Skeletal muscle cell (primary cell): ENCODE data around the gene ATP8B1.
A peak's percentile ranks its signal among the peaks of the same experiment; 100 is the strongest.
"Not testable (repeated sequence)": the region's sequence is repeated elsewhere in the genome, so short reads cannot be mapped to it uniquely, and the experiment has no call there.

ENCODE experiments used
- DNase-seq: peaks from one replicate; pipeline ENCODE4 v3.0.0-alpha.2; 2010; ENCODE audit warnings: low read depth
- H3K4me3 ChIP-seq: 2 replicates; pipeline ENCODE4 v1.5.1; 2011; ENCODE audit warnings: low read depth, mild to moderate bottlenecking, control low read depth, low read length, moderate library complexity

Gene ATP8B1

DNA sequence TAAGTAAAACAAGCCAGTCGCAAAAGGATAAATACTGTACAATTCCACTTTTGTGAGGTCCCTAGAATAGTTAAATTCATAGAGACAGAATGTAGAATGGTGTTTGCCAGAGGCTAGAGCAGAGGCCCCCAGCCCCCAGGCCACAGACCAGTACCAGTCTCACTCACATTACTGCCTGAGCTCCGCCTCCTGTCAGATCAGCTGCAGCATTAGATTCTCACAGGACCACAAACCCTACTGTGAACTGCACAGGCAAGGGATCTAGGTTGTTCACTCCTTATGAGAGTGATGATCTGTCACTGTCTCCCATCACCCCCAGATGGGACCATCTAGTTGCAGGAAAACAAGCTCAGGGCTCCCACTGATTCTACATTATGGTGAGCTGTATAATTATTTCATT lies 17.5 kb upstream of the ATP8B1 start:
- H3K4me3 ChIP-seq, DNase-seq: not testable (repeated sequence)

DNA sequence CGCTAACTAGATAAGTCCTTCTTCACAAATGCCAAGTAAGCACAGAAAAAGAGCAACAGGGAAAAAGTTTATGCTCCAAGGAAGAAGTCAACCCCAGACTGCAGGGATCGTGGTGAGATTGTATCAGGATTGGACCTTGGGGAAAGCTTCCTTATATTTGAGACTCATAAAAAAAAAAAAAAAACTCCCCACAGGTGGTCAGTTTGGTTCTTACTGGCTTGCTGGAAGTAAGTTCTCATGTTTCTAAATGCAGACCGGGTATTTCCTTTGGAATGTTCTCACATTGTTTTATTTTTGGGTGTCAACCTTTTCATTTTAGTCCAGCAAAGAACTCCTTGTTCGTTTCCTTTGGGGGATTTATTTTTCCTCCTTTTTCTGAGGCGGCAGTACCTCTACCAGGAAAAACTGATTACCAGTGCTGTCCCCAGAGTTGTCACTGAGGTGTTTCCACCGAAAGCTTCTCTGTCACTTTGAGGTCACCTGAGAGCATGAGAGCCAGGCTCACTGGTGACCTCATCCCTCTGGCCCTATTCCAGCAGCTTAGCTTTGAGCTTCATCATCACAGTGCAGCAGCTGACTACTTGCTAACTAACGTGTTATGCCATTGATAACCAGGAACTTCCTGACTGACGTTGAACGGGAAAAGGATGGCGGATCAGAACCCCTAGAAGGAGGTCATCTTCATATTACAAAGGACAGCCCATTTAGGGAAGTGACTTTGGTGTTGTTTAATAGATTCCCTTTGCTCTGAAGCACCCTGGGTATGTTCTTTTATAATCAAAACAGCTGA lies 16.8 kb upstream of the ATP8B1 start:
- DNase-seq, result peak; percentile 55
- H3K4me3 ChIP-seq, result no peak overlapping the region

DNA sequence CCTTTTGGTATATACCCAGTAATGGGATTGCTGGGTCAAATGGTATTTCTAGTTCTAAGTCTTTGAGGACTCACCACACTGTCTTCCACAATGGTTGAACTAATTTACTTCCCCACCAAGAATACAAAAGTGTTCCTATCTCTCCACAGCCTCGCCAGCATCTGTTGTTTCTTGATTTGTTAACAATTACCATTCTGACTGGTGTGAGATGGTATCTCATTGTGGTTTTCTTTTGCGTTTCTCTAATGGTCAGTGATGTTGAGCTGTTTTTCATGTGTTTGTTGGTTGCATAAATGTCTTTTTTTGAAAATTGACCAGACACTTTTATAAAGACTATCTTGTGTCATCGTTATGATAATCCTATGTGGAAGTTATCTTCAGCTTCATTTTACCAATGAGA lies 16.0 kb upstream of the ATP8B1 start:
- H3K4me3 ChIP-seq, result no peak overlapping the region
- DNase-seq, result no peak

- no peak for DNase-seq
- H3K4me3 ChIP-seq, result no peak overlapping the region
These were observed 13.3 kb upstream of the ATP8B1 start for GRCh38 chr18:57816208-57816954.

DNA sequence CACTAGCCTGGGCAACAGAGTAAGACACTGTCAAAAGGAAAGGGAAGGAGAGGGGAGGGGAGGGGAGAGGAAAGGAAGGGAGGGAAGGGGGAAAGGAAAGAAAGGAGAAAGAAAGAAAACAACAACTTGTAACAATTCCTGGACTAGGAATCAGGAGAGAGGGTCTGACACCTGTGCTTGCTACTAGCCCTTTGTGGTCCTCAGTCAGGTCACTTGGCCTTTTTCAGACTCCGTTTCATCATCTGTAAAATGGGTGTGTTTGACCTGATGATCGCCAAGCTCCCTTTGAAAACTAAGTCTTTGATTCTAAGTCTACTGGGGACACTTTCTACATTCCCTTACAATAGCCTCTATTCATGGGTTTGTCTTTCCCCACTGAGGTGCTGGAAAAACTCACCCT lies 11.4 kb upstream of the ATP8B1 start:
- DNase-seq, result no peak
- no peak overlapping the region for H3K4me3 ChIP-seq

DNA sequence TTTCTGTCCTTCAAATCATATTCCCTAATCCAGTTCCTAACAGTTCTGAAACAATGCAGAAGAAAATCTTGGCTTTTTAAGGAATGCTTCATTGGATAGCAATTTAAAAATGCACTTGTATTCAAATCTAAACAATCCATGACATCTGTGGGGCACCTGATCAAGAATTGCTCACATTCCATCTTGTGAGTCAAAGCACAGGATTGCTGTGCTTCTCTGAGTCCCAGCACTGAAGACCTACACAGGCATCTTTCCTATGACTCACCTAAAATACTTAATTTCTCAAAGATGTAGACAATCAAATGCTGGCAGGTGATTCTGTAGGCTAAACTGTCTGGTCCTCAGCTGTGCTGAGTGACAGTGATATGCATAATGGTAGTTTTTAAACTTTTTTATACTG lies 10.1 kb upstream of the ATP8B1 start:
- H3K4me3 ChIP-seq, result no peak overlapping the region
- DNase-seq, result peak; percentile 66

DNA sequence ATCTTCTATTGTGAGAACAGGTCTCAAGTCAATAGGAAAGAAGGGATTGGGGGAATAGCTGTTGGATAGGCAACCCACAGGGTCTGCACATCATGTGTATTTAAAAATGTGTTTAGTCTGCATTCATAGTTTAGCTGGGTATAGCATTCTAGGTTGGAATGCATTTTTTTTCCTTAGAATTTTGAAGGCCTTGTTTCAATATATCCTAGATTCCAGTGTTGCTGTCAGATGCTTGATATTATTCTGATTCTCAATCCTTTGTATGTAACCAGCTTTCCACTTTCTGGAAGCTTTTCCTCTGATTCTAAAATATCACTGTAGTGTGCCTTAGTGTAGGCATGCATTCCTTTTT lies 9.0 kb upstream of the ATP8B1 start:
- H3K4me3 ChIP-seq, result no peak overlapping the region
- no peak for DNase-seq

DNA sequence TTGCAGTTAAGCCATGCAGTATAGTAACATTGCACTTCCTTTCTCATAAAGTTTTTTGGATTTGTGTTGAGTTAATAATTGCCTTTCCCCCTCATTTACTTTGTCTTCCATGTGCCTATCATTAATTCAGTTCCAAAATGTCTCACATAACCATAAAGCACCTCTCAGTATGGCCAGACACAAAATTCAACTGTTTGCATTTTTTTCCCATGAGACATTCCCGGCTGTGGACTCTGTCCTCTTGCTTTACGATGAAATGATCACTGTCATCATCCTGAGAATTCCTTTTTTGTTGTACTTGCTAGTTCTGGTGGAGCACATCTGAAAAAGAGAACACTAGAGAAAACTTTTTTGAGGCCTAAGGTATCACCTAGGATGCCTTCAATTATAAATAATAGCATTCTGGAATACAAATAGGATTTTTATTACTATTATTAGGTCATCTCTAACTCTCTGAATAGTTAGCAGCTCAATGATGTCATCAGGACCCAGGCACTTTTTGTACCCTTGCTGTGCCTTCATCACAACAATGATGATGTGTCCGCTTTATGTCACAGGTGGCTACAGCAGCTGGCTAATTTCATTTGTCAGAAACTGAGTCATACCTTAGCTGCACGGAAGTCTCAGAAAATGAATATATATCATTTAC lies 8.5 kb upstream of the ATP8B1 start:
- no peak overlapping the region for H3K4me3 ChIP-seq
- DNase-seq, result no peak

GRCh38 chr18:57809190-57809589 lies 6.1 kb upstream of the ATP8B1 start:
- no peak for DNase-seq
- no peak overlapping the region for H3K4me3 ChIP-seq

- DNase-seq, result no peak
- H3K4me3 ChIP-seq, result no peak overlapping the region
These were observed 4.4 kb upstream of the ATP8B1 start for GRCh38 chr18:57807336-57808117.

DNA sequence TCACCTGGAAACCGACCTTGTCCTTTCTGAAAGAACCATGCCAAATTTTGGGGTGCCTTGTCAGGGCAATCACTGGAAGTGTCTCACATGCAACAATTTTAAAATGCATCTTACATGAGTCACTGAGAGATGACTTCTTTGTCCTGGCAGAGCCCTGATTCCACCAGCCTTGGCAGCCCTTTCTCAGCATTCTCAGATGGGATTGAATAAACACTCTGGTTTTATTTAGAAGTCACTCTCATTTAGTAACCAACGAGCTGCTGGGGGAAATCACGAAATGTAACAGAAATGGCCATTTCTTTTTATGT lies 3.8 kb upstream of the ATP8B1 start:
- DNase-seq, result no peak

GRCh38 chr18:57806201-57806977 lies 3.3 kb upstream of the ATP8B1 start:
- DNase-seq, result no peak
- no peak overlapping the region for H3K4me3 ChIP-seq

More for the DNA sequence above, 3.8 kb upstream of the ATP8B1 start:
- H3K4me3 ChIP-seq, result no peak overlapping the region

DNA sequence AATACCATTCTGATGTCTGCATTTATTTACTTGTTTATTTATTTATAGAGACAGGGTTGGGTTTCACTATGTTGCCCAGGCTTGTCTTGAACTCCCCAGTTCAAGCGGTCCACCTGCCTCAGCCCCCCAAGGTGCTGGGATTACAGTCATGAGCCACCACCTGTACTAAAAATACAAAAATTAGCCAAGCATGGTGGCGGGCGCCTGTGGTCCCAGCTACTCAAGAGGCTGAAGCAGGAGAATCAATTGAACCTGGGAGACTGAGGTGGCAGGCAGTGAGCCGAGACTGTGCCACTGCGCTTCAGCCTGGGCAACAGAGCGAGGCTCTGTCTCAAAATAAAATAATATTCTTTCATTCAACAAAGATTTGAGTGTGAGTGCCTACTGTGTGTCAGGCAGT lies 2.0 kb upstream of the ATP8B1 start:
- H3K4me3 ChIP-seq, result no peak overlapping the region
- no peak for DNase-seq

GRCh38 chr18:57804557-57804956 lies 1.4 kb upstream of the ATP8B1 start:
- no peak for DNase-seq

GRCh38 chr18:57802213-57803102 lies 657 bp downstream of the ATP8B1 start:
- peak overlapping the region; percentile 84 for H3K4me3 ChIP-seq
- no peak for DNase-seq

More at GRCh38 chr18:57804557-57804956, 1.4 kb upstream of the ATP8B1 start:
- H3K4me3 ChIP-seq, result no peak overlapping the region

GRCh38 chr18:57801761-57802212 lies 1.3 kb downstream of the ATP8B1 start:
- peak overlapping the region; percentile 84 for H3K4me3 ChIP-seq
- no peak for DNase-seq

GRCh38 chr18:57801325-57801724 lies 1.8 kb downstream of the ATP8B1 start:
- DNase-seq, result no peak
- H3K4me3 ChIP-seq, result peak overlapping the region; percentile 84

DNA sequence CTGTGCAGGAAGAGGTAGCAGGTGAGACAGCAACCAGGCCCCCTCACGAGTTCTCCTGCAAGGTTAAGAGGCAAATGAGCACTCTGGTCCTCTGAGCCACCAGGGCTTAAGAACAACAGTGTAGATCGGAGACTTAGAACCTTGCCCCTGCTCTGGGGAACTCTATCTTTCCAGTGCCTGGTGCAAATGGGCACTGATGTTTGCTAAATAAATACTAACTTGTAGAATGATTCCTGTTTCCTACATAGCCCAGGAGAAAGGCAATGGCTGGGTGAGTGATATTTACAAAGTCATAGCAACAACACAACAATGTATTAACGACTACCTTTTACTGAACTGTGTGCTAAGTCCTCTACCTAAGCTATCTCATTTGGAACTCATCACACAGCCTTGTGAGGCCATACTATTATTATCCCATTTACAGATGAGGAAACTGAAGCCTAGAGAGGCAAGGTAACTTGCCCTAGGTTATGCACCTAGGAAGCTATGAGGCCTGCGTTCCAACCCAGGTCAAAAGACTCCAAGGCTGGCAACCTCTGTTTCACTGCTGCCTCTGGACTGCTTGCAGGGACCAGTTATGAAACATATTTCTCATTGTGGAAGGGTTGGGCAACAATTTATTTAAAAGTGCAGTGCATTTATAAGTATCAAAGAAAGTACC lies 4.3 kb downstream of the ATP8B1 start:
- DNase-seq, result no peak
- H3K4me3 ChIP-seq, result no peak overlapping the region
